ENCODE data around the gene C16orf74. TPM values are rescaled to one million over a fixed set of nuclear protein-coding genes. Genes with fewer than 3 reads are reported as not detected.

Gene C16orf74
- total RNA-seq, 2 experiments from 2014 or later = 2.1 to 2.9 TPM

GRCh38 chr16:85759136-85759535 lies 8.2 kb upstream of the C16orf74 start:
- no peak overlapping the region for H3K4me3 ChIP-seq (ENCODE audit: low read length)

GRCh38 chr16:85757341-85757822 lies 6.5 kb upstream of the C16orf74 start:
- Histone ChIP-seq H3K4me3 (ENCODE audit: low read length) (no peak overlapping the region), H3K27me3 (ENCODE audit: control insufficient read depth in 1 of 2, insufficient read depth in 2 of 2, low read length in 2 of 2) (peaks cover 13 to 22% of the 10 kb centered on the region in 2 experiments), H3K4me1 (ENCODE audit: insufficient read depth, low read length) (peaks cover 11% of the 10 kb centered on the region), H3K9me3 (ENCODE audit: control insufficient read depth in 1 of 2, insufficient read depth in 1 of 2, low read length in 2 of 2) (peaks cover 0 to 2% of the 10 kb centered on the region in 2 experiments), H3K27ac (ENCODE audit: low read depth in 1 of 2, low read length in 2 of 2) (no peak overlapping the region), H3K36me3 (ENCODE audit: insufficient read depth, low read length) (no peaks in the 10 kb centered on the region)
- TF ChIP-seq CTCF (IDR thresholded peaks at IDR 0.05) = no peak
- Mint-ChIP-seq H3K9me3 (no peaks in the 10 kb centered on the region), H3K36me3 (ENCODE audit: low read depth) (no peaks in the 10 kb centered on the region), H3K27me3 (peaks cover 41% of the 10 kb centered on the region), H3K27ac (no peak overlapping the region), H3K4me3 (no peak overlapping the region), H3K4me1 (ENCODE audit: low read depth) (peaks cover 8% of the 10 kb centered on the region)
- DNase-seq (no peak), ATAC-seq (ENCODE audit: poor library complexity) (no peak)
- intact Hi-C loops (cut with DNase I, micrococcal nuclease) = loop anchor here in 1 of 2 experiments (5.0 kb wide), 1 partner anchor 80 kb away; no protein-coding TSS in a partner anchor
- POLR2A ChIA-PET = no interaction called here
- CTCF ChIA-PET = no interaction called here

More at GRCh38 chr16:85759136-85759535, 8.2 kb upstream of the C16orf74 start:
- Mint-ChIP-seq H3K27me3 (peaks cover 32% of the 10 kb centered on the region), H3K36me3 (ENCODE audit: low read depth) (no peaks in the 10 kb centered on the region), H3K27ac (no peak overlapping the region), H3K9me3 (no peaks in the 10 kb centered on the region), H3K4me1 (ENCODE audit: low read depth) (peaks cover 8% of the 10 kb centered on the region), H3K4me3 (no peak overlapping the region)
- ATAC-seq (ENCODE audit: poor library complexity) (no peak), DNase-seq (peak in 2 of 14 experiments; percentile 21 to 24)
- Histone ChIP-seq H3K4me1 (ENCODE audit: insufficient read depth, low read length) (peaks cover 11% of the 10 kb centered on the region), H3K9me3 (ENCODE audit: control insufficient read depth in 1 of 2, insufficient read depth in 1 of 2, low read length in 2 of 2) (no peaks in the 10 kb centered on the region), H3K27ac (ENCODE audit: low read depth in 1 of 2, low read length in 2 of 2) (no peak overlapping the region), H3K36me3 (ENCODE audit: insufficient read depth, low read length) (no peaks in the 10 kb centered on the region), H3K27me3 (ENCODE audit: control insufficient read depth in 1 of 2, insufficient read depth in 2 of 2, low read length in 2 of 2) (peaks cover 0 to 13% of the 10 kb centered on the region in 2 experiments)
- ChIA-PET POLR2A (no interaction called here), CTCF (no interaction called here)
- no peak for TF ChIP-seq CTCF (IDR thresholded peaks at IDR 0.05)
- intact Hi-C loops (cut with DNase I, micrococcal nuclease) = loop anchor here in 1 of 2 experiments (2.0 to 5.0 kb wide), 2 partner anchors 82 to 100 kb away; no protein-coding TSS in a partner anchor

GRCh38 chr16:85755929-85756768 lies 5.3 kb upstream of the C16orf74 start:
- H3K27me3 ChIP-seq (ENCODE audit: control insufficient read depth in 1 of 2, insufficient read depth in 2 of 2, low read length in 2 of 2) = peaks cover 25 to 34% of the 10 kb centered on the region in 2 experiments
- no peak for DNase-seq
- no peak for TF ChIP-seq CTCF (IDR thresholded peaks at IDR 0.05)
- H3K9me3 ChIP-seq (ENCODE audit: control insufficient read depth in 1 of 2, insufficient read depth in 1 of 2, low read length in 2 of 2) = peaks cover 0 to 6% of the 10 kb centered on the region in 2 experiments
- H3K36me3 ChIP-seq (ENCODE audit: insufficient read depth, low read length) = no peaks in the 10 kb centered on the region
- peaks cover 15% of the 10 kb centered on the region for H3K4me1 ChIP-seq (ENCODE audit: insufficient read depth, low read length)
- ATAC-seq (ENCODE audit: poor library complexity) = no peak
- ChIA-PET POLR2A (no interaction called here), CTCF (no interaction called here)
- no peak overlapping the region for H3K27ac ChIP-seq (ENCODE audit: low read depth in 1 of 2, low read length in 2 of 2)
- Mint-ChIP-seq H3K27ac (no peak overlapping the region), H3K27me3 (peaks cover 50% of the 10 kb centered on the region), H3K4me3 (no peak overlapping the region), H3K9me3 (no peaks in the 10 kb centered on the region), H3K36me3 (ENCODE audit: low read depth) (no peaks in the 10 kb centered on the region), H3K4me1 (ENCODE audit: low read depth) (peaks cover 8% of the 10 kb centered on the region)
- no peak overlapping the region for H3K4me3 ChIP-seq (ENCODE audit: low read length)
- intact Hi-C loops (cut with DNase I, micrococcal nuclease) = loop anchor here in 1 of 2 experiments (5.0 kb wide), 1 partner anchor 79 kb away; no protein-coding TSS in a partner anchor
